Upper lobe of left lung (tissue), 4 donors: Measurements from ENCODE around the gene ANKFN1.

Experiments used
- POLR2A ChIP-seq, 4 donors: fragments of 450-650 bp; IDR thresholded peaks; one replicate each; pipeline ENCODE4 v1.5.1; 2016 to 2017; ENCODE audit warnings: antibody characterized with exemption in 4 of 4, mild to moderate bottlenecking in 2 of 4
- TF ChIP-seq, protein P1 (sequence below), 6 experiments: fragments of 450-650 bp in 4 of 6; fragments of 200-600 bp in 2 of 6; sonication (generic) in 2 of 6; IDR thresholded peaks; one replicate each; pipeline ENCODE4 v1.5.1; 2016 to 2019; ENCODE audit warnings: antibody characterized with exemption in 6 of 6

DNA sequence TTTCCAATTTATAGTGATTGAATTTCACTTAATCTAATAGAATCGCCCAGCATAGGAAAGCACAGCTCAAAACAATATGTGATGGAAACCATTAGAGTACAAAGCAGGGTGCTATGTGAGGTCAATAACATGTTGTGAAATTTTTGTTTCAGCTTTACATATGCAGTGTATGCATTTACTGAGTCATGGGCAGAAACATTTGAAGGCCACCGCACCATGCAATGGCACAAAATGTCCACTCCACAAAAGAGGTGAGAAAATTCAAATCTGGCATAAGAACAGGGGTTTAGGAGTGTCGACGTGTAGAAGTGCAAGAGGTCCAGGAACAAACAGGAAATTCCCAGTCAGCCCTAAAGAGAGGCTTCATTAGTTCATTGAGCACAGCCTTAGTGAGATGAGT, 131.2 kb downstream of the ANKFN1 start:
- TF ChIP-seq, protein P1, sequence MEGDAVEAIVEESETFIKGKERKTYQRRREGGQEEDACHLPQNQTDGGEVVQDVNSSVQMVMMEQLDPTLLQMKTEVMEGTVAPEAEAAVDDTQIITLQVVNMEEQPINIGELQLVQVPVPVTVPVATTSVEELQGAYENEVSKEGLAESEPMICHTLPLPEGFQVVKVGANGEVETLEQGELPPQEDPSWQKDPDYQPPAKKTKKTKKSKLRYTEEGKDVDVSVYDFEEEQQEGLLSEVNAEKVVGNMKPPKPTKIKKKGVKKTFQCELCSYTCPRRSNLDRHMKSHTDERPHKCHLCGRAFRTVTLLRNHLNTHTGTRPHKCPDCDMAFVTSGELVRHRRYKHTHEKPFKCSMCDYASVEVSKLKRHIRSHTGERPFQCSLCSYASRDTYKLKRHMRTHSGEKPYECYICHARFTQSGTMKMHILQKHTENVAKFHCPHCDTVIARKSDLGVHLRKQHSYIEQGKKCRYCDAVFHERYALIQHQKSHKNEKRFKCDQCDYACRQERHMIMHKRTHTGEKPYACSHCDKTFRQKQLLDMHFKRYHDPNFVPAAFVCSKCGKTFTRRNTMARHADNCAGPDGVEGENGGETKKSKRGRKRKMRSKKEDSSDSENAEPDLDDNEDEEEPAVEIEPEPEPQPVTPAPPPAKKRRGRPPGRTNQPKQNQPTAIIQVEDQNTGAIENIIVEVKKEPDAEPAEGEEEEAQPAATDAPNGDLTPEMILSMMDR (IDR thresholded peaks at IDR 0.05), result no peak
- no peak for TF ChIP-seq POLR2A (IDR thresholded peaks at IDR 0.05)
